HG02763 (cell line): ENCODE results near the gene VRK3.
"Not testable (repeated sequence)": the region's sequence is repeated elsewhere in the genome, so short reads cannot be mapped to it uniquely, and the experiment has no call there.

ENCODE experiments used
- ATAC-seq: cut with Tn5 transposase; IDR thresholded peaks from one replicate; pipeline ENCODE4 v1.9.1; 2021; ENCODE audit warnings: mild to moderate bottlenecking, moderate library complexity; ENCODE audit not compliant: unreplicated experiment

The VRK3 gene

GRCh38 chr19:49958596-49958995, 66.6 kb downstream of the VRK3 start:
- not testable (repeated sequence) for ATAC-seq

GRCh38 chr19:49958144-49958543, 67.0 kb downstream of the VRK3 start:
- not testable (repeated sequence) for ATAC-seq

GRCh38 chr19:49957262-49957915, 67.8 kb downstream of the VRK3 start:
- ATAC-seq: no peak

- ATAC-seq: no peak
These were observed 69.1 kb downstream of the VRK3 start for GRCh38 chr19:49956115-49956495.

- no peak for ATAC-seq
These were observed 70.2 kb downstream of the VRK3 start for GRCh38 chr19:49954933-49955332.

GRCh38 chr19:49954092-49954829, 70.9 kb downstream of the VRK3 start:
- no peak for ATAC-seq

- ATAC-seq: no peak
These were observed 71.8 kb downstream of the VRK3 start for GRCh38 chr19:49953416-49953815.

GRCh38 chr19:49952906-49953305, 72.3 kb downstream of the VRK3 start:
- no peak for ATAC-seq

GRCh38 chr19:49952479-49952836, 72.7 kb downstream of the VRK3 start:
- no peak for ATAC-seq

GRCh38 chr19:49951806-49952478, 73.2 kb downstream of the VRK3 start:
- no peak for ATAC-seq

GRCh38 chr19:49950956-49951526, 74.1 kb downstream of the VRK3 start:
- ATAC-seq: no peak

GRCh38 chr19:49950590-49950948, 74.6 kb downstream of the VRK3 start:
- no peak for ATAC-seq

- no peak for ATAC-seq
These were observed 75.2 kb downstream of the VRK3 start for GRCh38 chr19:49949742-49950589.

GRCh38 chr19:49946415-49946814, 78.8 kb downstream of the VRK3 start:
- ATAC-seq: no peak

GRCh38 chr19:49944567-49944966, 80.6 kb downstream of the VRK3 start:
- not testable (repeated sequence) for ATAC-seq

GRCh38 chr19:49940482-49940791, 84.7 kb downstream of the VRK3 start:
- no peak for ATAC-seq

- ATAC-seq: no peak
These were observed 85.3 kb downstream of the VRK3 start for GRCh38 chr19:49939721-49940481.

- no peak for ATAC-seq
These were observed 86.5 kb downstream of the VRK3 start for GRCh38 chr19:49938662-49939061.

GRCh38 chr19:49937750-49938381, 87.3 kb downstream of the VRK3 start:
- no peak for ATAC-seq

- ATAC-seq: no peak
These were observed 88.6 kb downstream of the VRK3 start for GRCh38 chr19:49936549-49936948.
